Stimulated activated CD8-positive, alpha-beta memory T cell treated with anti-CD3 and anti-CD28 coated beads, Interleukin-7, amount 100 ng/mL, for 4 hours (primary cell): ENCODE measurements around the gene RBMY1A1.
"Not testable (repeated sequence)": the region's sequence is repeated elsewhere in the genome, so short reads cannot be mapped to it uniquely, and the experiment has no call there.

Experiments
- DNase-seq, 2 donors: peaks; one replicate each; pipeline ENCODE4 v3.0.0-alpha.2; 2020; ENCODE audit warnings: low read depth in 2 of 2

RBMY1A1 gene

DNA sequence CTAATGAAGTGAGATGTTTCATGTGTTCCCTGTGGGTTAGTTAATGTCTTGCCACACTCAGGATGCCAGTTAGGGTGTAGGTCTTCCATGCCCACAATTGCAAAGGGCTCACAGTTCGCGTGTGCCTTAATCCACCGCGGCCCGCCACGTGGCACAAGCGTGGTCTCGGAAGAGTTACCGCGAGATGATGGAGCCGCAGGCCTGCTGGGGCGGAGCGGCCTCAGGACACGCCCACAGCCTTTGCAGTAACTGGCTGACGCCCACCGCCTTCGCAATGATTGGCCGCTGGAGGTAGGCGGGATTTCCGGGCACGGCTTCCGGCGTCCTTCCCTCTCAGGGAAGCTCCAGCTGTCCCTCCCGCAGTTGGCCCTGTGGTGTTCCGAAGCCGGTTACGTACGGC is at the start of gene RBMY1A1:
RBMY1A1 (plus strand) TSS at position 301 of the 400 bp plus-strand sequence. CDS start 2,013 bp downstream, outside the sequence.
- DNase-seq: not testable (repeated sequence)

DNA sequence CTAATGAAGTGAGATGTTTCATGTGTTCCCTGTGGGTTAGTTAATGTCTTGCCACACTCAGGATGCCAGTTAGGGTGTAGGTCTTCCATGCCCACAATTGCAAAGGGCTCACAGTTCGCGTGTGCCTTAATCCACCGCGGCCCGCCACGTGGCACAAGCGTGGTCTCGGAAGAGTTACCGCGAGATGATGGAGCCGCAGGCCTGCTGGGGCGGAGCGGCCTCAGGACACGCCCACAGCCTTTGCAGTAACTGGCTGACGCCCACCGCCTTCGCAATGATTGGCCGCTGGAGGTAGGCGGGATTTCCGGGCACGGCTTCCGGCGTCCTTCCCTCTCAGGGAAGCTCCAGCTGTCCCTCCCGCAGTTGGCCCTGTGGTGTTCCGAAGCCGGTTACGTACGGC is 23.6 kb upstream of the RBMY1A1 start, which contains the start of gene RBMY1B:
RBMY1B (plus strand) TSS at position 301 of the 400 bp plus-strand sequence. CDS start 2,013 bp downstream, outside the sequence.
- not testable (repeated sequence) for DNase-seq

DNA sequence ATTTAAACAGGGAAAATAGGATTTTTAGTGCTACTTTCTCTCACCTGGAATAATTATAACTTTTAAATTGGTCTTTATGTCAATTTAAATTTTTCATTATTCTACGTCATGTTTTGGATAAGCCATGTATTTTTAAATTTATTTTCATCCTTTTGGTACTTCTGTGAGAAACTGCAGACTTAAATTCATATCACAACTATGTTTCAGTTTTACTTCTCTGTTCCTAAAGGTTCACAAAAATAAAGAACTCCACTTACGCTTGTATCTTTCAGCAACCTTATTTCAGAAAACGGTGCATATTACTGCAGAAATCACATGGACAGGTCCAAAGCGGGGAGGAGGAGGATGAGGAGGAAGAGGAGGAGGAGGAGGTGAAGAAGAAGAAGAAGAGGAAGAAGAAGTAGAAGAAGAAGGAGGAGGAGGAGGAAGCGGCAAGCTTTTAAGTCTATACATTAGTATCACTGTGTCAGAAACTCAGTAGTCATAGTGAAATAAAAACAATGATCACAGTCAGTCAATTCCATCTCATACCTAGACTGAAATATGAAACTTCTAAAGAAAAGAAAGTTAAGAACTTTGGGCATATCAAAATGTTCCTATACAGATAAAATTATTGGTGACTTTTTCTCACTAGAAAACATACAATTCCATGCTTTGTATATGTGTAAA is 24.8 kb downstream of the RBMY1A1 start:
- not testable (repeated sequence) for DNase-seq

DNA sequence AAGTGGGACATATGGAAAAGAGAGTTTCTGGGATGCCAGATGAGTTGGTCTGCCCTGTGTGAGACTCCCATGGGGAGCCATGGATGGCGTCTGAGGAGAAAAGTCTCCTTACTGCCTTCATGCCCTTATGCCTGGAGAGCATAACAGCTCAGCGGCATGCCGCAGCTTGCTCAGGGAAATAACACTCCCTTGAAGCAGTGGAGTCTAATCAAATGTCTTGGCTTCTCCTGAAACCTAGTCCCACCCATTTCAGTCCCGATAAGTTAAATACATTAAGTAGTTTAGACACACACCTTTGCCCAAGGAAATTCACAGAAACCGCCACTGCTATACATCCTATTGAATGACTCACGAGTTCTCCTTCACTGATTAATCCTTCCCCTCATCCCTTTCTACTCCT is 50.8 kb downstream of the RBMY1A1 start:
- DNase-seq: no peak

DNA sequence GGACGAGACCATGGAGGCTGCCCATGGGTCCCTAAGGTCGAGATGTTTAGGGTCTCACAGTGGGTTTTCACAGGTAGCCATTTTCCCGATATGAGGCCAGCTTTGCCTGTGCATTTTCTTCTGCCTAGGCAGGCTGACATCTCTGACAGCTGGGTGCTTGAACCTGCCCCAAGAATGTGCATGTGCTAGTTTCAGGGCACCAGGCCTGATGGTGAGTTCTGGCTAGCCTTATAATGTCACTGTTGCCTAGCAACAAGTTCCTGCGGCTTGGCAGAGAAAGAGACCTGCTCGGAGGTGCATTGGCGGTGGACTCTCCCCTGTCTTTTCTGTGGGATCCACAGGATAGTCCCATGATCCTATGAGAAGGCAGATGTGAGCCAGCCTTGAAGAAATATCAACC is 51.8 kb downstream of the RBMY1A1 start:
- not testable (repeated sequence) for DNase-seq

DNA sequence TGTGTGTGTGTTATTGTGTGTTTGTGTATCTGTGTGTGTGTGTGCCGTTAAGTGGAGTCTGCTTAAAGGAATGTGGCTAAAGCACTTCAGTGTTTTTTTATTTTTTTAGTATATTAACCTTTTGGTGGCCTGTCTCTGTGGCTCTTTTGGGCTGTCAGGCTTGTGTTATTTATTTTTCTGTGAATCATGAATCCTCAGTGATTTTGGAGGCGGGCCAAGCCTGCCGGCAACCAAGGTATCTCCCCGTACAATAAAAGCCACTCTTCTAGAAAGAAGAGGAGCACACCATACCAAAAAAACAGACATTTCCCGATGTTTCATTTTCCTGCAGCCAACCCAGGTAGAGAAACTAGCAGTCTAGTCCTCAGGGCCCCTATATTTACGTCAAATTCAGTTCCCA is 57.4 kb downstream of the RBMY1A1 start:
- DNase-seq: no peak

DNA sequence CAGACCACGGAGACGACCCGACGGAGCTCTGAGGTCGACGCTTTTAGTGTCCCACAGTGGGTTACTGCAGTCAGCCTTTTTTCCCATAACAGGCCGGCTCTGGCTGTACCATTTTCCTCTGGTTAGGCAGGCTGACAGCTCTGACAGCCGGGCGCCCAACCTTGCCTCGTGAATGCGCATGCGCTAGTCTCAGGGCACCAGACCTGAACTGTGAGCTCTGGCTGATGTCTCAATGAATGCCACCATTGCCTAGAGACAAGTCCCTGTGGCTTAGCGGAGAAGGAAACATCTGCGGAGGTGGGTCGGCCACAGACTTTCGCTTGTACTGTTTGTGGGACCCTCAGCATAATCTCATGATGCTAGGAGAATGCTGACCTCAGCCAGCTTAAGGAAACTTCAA is 61.6 kb downstream of the RBMY1A1 start:
- DNase-seq: not testable (repeated sequence)
